K562 (cell line): Measurements from ENCODE around the gene LRRC59. TPM values are rescaled to one million over a fixed set of nuclear protein-coding genes. Genes with fewer than 3 reads are reported as not detected.

Experiments used
- ATAC-seq: fragments of 200-7000 bp; cut with Tn5 transposase; 3 replicates; pipeline ENCODE4 v1.9.1; 2020; ENCODE audit warnings: moderate library complexity
- BruUV-seq: library from RNA; stranded (reverse); fragments of 400-500 nt; replicated peaks from 2 replicates; lab custom pipeline; 2021; lab: Mats Ljungman, UMichigan
- CTCF ChIA-PET: fragments of 300-600 bp; formaldehyde crosslinking; extraction: SDS; loops from one replicate; lab custom pipeline; 2021; ENCODE audit warnings: low intra/inter-chr PET ratio; lab: Yijun Ruan, JAX
- POLR2A ChIA-PET: fragments of 300-600, 350-650 bp; sonication (Branson Sonifier 250); formaldehyde crosslinking; extraction: SDS; loops from one replicate; lab custom pipeline; 2021; ENCODE audit warnings: antibody characterized with exemption, inconsistent platforms; lab: Yijun Ruan, JAX
- DNase-seq, 4 experiments: peaks; one replicate each; pipeline versions ENCODE4 v3.0.0 to v3.0.0-alpha.2; 2011 to 2018; ENCODE audit warnings: low spot score in 3 of 4, mixed read lengths in 3 of 4; ENCODE audit errors: extremely low read depth in 1 of 4
- FAIRE-seq: peaks from 2 replicates; lab custom pipeline; 2011; peaks lifted over from hg19 to GRCh38; lab: Jason Lieb, UNC
- H2AFZ ChIP-seq: 2 replicates; pipeline ENCODE4 v1.6.0; 2011; ENCODE audit warnings: low read depth, low read length, control low read depth, inconsistent platforms
- H3K27ac ChIP-seq: fragments of 200-600 bp; 3 replicates; pipeline ENCODE4 v1.8.0; 2011; ENCODE audit warnings: low read depth, mild to moderate bottlenecking, control low read depth, inconsistent platforms, low read length, moderate library complexity, mixed read lengths; ENCODE audit errors: extremely low read depth
- H3K27me3 ChIP-seq, 2 experiments: fragments of 300-600 bp in 1 of 2; 2 replicates in 1 of 2; 3 replicates in 1 of 2; pipeline versions ENCODE4 v1.6.0 to v1.8.0; 2011; ENCODE audit warnings: inconsistent platforms in 2 of 2, low read length in 2 of 2, mild to moderate bottlenecking in 1 of 2, mixed read lengths in 1 of 2, moderate library complexity in 1 of 2; ENCODE audit not compliant: control insufficient read depth in 2 of 2, insufficient read depth in 2 of 2
- H3K36me3 ChIP-seq: fragments of 300-600 bp; 3 replicates; pipeline ENCODE4 v1.8.0; 2011; ENCODE audit warnings: mild to moderate bottlenecking, low read length, inconsistent platforms; ENCODE audit not compliant: control insufficient read depth, insufficient read depth
- H3K4me1 ChIP-seq, 2 experiments: fragments of 200-600 bp in 1 of 2; replicated peaks in 1 of 2; 2 replicates in 1 of 2; 3 replicates in 1 of 2; pipeline versions ENCODE4 v1.5.1 to v1.8.0; 2011; ENCODE audit warnings: inconsistent platforms in 2 of 2, low read length in 2 of 2, mild to moderate bottlenecking in 1 of 2, mixed read lengths in 1 of 2, moderate library complexity in 1 of 2; ENCODE audit not compliant: control insufficient read depth in 2 of 2, insufficient read depth in 2 of 2
- H3K4me2 ChIP-seq: 2 replicates; pipeline ENCODE4 v1.6.1; 2011; ENCODE audit warnings: low read length, control low read depth, inconsistent platforms, mixed read lengths; ENCODE audit not compliant: insufficient read depth
- H3K4me3 ChIP-seq: fragments of 200-600 bp; sonication (generic), shearing (Covaris generic); 2 replicates; pipeline ENCODE4 v1.5.1; 2016; ENCODE audit warnings: control low read depth, inconsistent platforms
- H3K79me2 ChIP-seq: fragments of 200-600 bp; 3 replicates; pipeline ENCODE4 v1.8.0; 2011; ENCODE audit warnings: low read length, inconsistent platforms; ENCODE audit not compliant: control insufficient read depth, insufficient read depth
- H3K9ac ChIP-seq, 2 experiments: 2 replicates each; pipeline versions ENCODE4 v1.6.0 to v1.6.1; 2011; ENCODE audit warnings: low read depth in 2 of 2, low read length in 2 of 2, control low read depth in 1 of 2, inconsistent platforms in 1 of 2, mild to moderate bottlenecking in 1 of 2, mixed read lengths in 1 of 2; ENCODE audit not compliant: insufficient read depth in 1 of 2
- H3K9me1 ChIP-seq: one replicate; pipeline ENCODE4 v1.6.0; 2011; ENCODE audit warnings: inconsistent platforms, mild to moderate bottlenecking, low read length, moderate library complexity; ENCODE audit not compliant: control insufficient read depth, insufficient read depth
- H3K9me3 ChIP-seq: replicated peaks from 2 replicates; pipeline ENCODE4 v1.5.1; 2011; ENCODE audit warnings: low read depth, low read length, inconsistent platforms; ENCODE audit not compliant: control insufficient read depth, insufficient read depth
- H4K20me1 ChIP-seq: replicated peaks from 2 replicates; pipeline ENCODE4 v1.6.1; 2011; ENCODE audit warnings: low read length, inconsistent platforms, mixed read lengths; ENCODE audit not compliant: control insufficient read depth, insufficient read depth
- BDP1 ChIP-seq: IDR thresholded peaks from 3 replicates; pipeline ENCODE4 v1.6.1; 2011; ENCODE audit not compliant: insufficient read length, insufficient read depth
- BRCA1 ChIP-seq, 2 experiments: fragments of 450-650 bp in 1 of 2; sonication (generic) in 1 of 2; formaldehyde crosslinking in 1 of 2; IDR thresholded peaks; 2 replicates each; pipeline versions ENCODE4 v1.5.0 to v1.6.1; 2017 to 2020; ENCODE audit warnings: mild to moderate bottlenecking in 1 of 2, missing genetic modification reagents in 1 of 2
- CBFA2T3 ChIP-seq: fragments of 450-650 bp; IDR thresholded peaks from 2 replicates; pipeline ENCODE4 v1.6.1; 2017
- DDX20 ChIP-seq: fragments of 450-650 bp; IDR thresholded peaks from 2 replicates; pipeline ENCODE4 v1.6.1; 2016; ENCODE audit warnings: missing genetic modification characterization, low read depth, mild to moderate bottlenecking, missing compliant biosample characterization, moderate library complexity
- EWSR1 ChIP-seq: fragments of 450-650 bp; IDR thresholded peaks from 2 replicates; pipeline ENCODE4 v1.6.1; 2018; ENCODE audit warnings: borderline replicate concordance, mild to moderate bottlenecking, low read depth, moderate library complexity; ENCODE audit not compliant: partially characterized antibody
- FOSL1 ChIP-seq: fragments of 200-800 bp; sonication (Bioruptor generic); conservative IDR thresholded peaks from 2 replicates; pipeline ENCODE4 v1.6.1; 2016; ENCODE audit warnings: missing genetic modification characterization, missing compliant biosample characterization
- HNRNPK ChIP-seq: fragments of 200-400 bp; formaldehyde crosslinking; IDR thresholded peaks from one replicate; pipeline ENCODE4 v1.6.1; 2018; ENCODE audit warnings: mild to moderate bottlenecking, low read depth, low read length; ENCODE audit not compliant: poor library complexity, severe bottlenecking
- HNRNPL ChIP-seq: fragments of 200-400 bp; formaldehyde crosslinking; IDR thresholded peaks from 2 replicates; pipeline ENCODE4 v1.6.1; 2017; ENCODE audit warnings: low read depth, mild to moderate bottlenecking, low read length
- HSF4 ChIP-seq: fragments of 250-450 bp; sonication (Bioruptor Pico); IDR thresholded peaks from 2 replicates; pipeline ENCODE4 v2.1.2; 2022; ENCODE audit warnings: mild to moderate bottlenecking, moderate library complexity, borderline replicate concordance
- POLR2G ChIP-seq: fragments of 200-400 bp; formaldehyde crosslinking; IDR thresholded peaks from 2 replicates; pipeline ENCODE4 v1.6.1; 2017; ENCODE audit warnings: low read depth, mild to moderate bottlenecking, antibody characterized with exemption, low read length, moderate library complexity
- RAD51 ChIP-seq: fragments of 450-650 bp; IDR thresholded peaks from 2 replicates; pipeline ENCODE4 v1.7.1; 2016; ENCODE audit warnings: low read depth, mild to moderate bottlenecking, borderline replicate concordance
- RBFOX2 ChIP-seq: fragments of 200-400 bp; formaldehyde crosslinking; IDR thresholded peaks from 2 replicates; pipeline ENCODE4 v1.6.1; 2017; ENCODE audit warnings: low read depth, mild to moderate bottlenecking, low read length, moderate library complexity
- SMAD1 ChIP-seq: fragments of 150-350 bp; IDR thresholded peaks from 2 replicates; pipeline ENCODE4 v1.6.1; 2014; ENCODE audit warnings: low read length, low read depth; ENCODE audit not compliant: partially characterized antibody
- ZKSCAN8 ChIP-seq: fragments of 200-800 bp; sonication (Bioruptor generic); IDR thresholded peaks from 2 replicates; pipeline ENCODE4 v1.6.1; 2016; ENCODE audit warnings: missing genetic modification characterization, missing compliant biosample characterization
- WGBS: fragments of 100-300 bp; shearing (Covaris generic); methylation state at CpG from one replicate; pipeline ENCODE4 v1.1.6; 2016; ENCODE audit warnings: low coverage, mixed read lengths; ENCODE audit not compliant: insufficient coverage; ENCODE audit errors: missing lambda C conversion rate; 5-methylcytosine and 5-hydroxymethylcytosine counted together
- in situ Hi-C: fragments of 300-500 bp; cut with MboI; formaldehyde crosslinking; loops from 4 replicates; pipeline ENCODE4 v1.15.0; 2018; ENCODE audit warnings: inconsistent platforms, mixed read lengths
- intact Hi-C: fragments of 100-400 bp; cut with micrococcal nuclease; formaldehyde crosslinking; loops from 2 replicates; pipeline ENCODE4 v1.14.2; 2022
- polyA plus RNA-seq, 8 experiments: library from polyadenylated mRNA; depleted of rRNA in 4 of 8; stranded (reverse) in 5 of 8; unstranded in 3 of 8; fragments of >200 nt; fragmentation: Nextera tagmentation in 2 of 8; fragmentation: Illumina TruSeq in 1 of 8; extraction: Ambion mirVana in 2 of 8; extraction: Trizol in 1 of 8; gene quantifications; 2 replicates each; pipeline versions ENCODE4 v1.2.1 to v1.2.3, GENCODE V29; 2011 to 2014; ENCODE audit warnings: inconsistent platforms in 1 of 8, missing spikeins in 1 of 8
- total RNA-seq, 7 experiments: library from RNA; depleted of rRNA in 6 of 7; stranded (reverse); fragments of >200 nt in 6 of 7; fragmentation: Illumina TruSeq in 2 of 7; extraction: Trizol in 2 of 7; gene quantifications; 2 replicates each; pipeline versions ENCODE4 v1.2.1 to v1.2.3, GENCODE V29; 2011 to 2021; ENCODE audit warnings: low replicate concordance in 1 of 7
- TF ChIP-seq, protein P1 (sequence below): fragments of 450-650 bp; formaldehyde crosslinking; IDR thresholded peaks from 2 replicates; pipeline ENCODE4 v1.4.0; 2020; ENCODE audit warnings: mild to moderate bottlenecking, moderate library complexity

Gene LRRC59
- total and polyA plus RNA-seq, 9 of the 15 experiments (the other 6 are each of a cell fraction or from before 2014, with no cell fraction given), result 27.8 to 244 (median 154) TPM

- DNase-seq (no peak), ATAC-seq (no peak), FAIRE-seq (no peak)
- Histone ChIP-seq H3K9ac (peak overlapping the region in 1 of 2 experiments; percentile 46; a peak in 2 of 4 replicates), H3K9me3 (no peaks in the 10 kb centered on the region), H4K20me1 (peaks cover 11% of the 10 kb centered on the region), H3K79me2 (peaks cover 9% of the 10 kb centered on the region), H3K9me1 (no peaks in the 10 kb centered on the region), H2AFZ (no peak overlapping the region), H3K4me1 (peaks cover 17 to 23% of the 10 kb centered on the region in 2 experiments), H3K4me2 (no peak overlapping the region), H3K4me3 (no peak overlapping the region), H3K36me3 (peaks cover 65% of the 10 kb centered on the region), H3K27ac (no peak overlapping the region), H3K27me3 (no peaks in the 10 kb centered on the region)
- POLR2A ChIA-PET, result interaction anchor here (0.6 to 2.3 kb wide), 6 partner anchors 16 to 267 kb away, joined by 3 to 11 read pairs (median 4); partner anchors contain the start of genes LRRC59 and XYLT2
- intact Hi-C loops, result no loop called here
- in situ Hi-C loops, result no loop called here
- WGBS, result 94% methylated on average over 10 of the region's 14 CpGs
- CTCF ChIA-PET, result interaction anchor here (0.6 kb wide), 1 partner anchor 86 kb away, joined by 3 read pairs; no protein-coding TSS in a partner anchor
- no TSS peak for BruUV-seq
- TF ChIP-seq POLR2G, result peak; percentile 35; the same call in 1 of the 2 replicates
- peak; percentile 39; the same call in 1 of the 2 replicates for TF ChIP-seq RBFOX2
- TF ChIP-seq SMAD1, result no peak
- TF ChIP-seq HSF4 (CRISPR knock-in tag), result no peak
- no peak for TF ChIP-seq FOSL1
- TF ChIP-seq EWSR1, result no peak
- no peak for TF ChIP-seq HNRNPL
- TF ChIP-seq, protein P1, sequence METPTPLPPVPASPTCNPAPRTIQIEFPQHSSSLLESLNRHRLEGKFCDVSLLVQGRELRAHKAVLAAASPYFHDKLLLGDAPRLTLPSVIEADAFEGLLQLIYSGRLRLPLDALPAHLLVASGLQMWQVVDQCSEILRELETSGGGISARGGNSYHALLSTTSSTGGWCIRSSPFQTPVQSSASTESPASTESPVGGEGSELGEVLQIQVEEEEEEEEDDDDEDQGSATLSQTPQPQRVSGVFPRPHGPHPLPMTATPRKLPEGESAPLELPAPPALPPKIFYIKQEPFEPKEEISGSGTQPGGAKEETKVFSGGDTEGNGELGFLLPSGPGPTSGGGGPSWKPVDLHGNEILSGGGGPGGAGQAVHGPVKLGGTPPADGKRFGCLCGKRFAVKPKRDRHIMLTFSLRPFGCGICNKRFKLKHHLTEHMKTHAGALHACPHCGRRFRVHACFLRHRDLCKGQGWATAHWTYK (CRISPR knock-in tag), result no peak
- TF ChIP-seq RAD51, result no peak
- TF ChIP-seq ZKSCAN8 (CRISPR knock-in tag), result no peak
- no peak for TF ChIP-seq HNRNPK
- TF ChIP-seq DDX20 (tag), result no peak
- no peak for TF ChIP-seq BDP1
- TF ChIP-seq CBFA2T3, result no peak
- no peak for TF ChIP-seq BRCA1 (IDR thresholded peaks at IDR 0.05)
- TF ChIP-seq BRCA1 (CRISPR knock-in tag; IDR thresholded peaks at IDR 0.05), result no peak
These were observed 31.5 kb downstream of the LRRC59 start for GRCh38 chr17:50365649-50366393.
